ENCODE data around the gene BORCS8. TPM values are rescaled to one million over a fixed set of nuclear protein-coding genes. Genes with fewer than 3 reads are reported as not detected.

Gene BORCS8
- total and polyA plus RNA-seq, 2 of the 13 experiments (the other 11 are each of a cell fraction or from before 2014, with no cell fraction given) = 9.6 to 13.3 TPM

DNA sequence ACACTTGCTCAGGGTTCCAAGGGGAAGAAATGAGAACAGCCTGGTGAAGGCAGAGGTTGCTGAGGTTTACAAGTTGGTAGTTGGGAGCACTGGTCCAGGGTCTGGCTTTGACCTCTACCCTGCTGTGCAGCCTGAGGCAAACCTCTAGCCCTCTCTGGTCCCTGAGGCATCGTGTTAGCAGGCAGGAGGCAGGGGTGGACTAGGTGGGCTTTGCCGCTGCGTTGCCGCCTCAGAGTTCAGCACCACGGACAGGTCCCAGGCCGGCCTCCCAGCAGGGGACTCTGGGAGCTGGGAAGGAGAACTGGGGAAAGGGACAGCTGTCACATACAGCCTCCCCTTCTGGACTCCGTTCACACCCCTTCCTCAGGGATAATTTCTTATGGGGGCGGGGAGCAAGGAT is 22.9 kb upstream of the BORCS8 start (continued):
- TF ChIP-seq CREM (IDR thresholded peaks at IDR 0.05) = no peak
- no peak for TF ChIP-seq CREM (CRISPR knock-in tag; IDR thresholded peaks at IDR 0.05)
- TF ChIP-seq, protein P1, sequence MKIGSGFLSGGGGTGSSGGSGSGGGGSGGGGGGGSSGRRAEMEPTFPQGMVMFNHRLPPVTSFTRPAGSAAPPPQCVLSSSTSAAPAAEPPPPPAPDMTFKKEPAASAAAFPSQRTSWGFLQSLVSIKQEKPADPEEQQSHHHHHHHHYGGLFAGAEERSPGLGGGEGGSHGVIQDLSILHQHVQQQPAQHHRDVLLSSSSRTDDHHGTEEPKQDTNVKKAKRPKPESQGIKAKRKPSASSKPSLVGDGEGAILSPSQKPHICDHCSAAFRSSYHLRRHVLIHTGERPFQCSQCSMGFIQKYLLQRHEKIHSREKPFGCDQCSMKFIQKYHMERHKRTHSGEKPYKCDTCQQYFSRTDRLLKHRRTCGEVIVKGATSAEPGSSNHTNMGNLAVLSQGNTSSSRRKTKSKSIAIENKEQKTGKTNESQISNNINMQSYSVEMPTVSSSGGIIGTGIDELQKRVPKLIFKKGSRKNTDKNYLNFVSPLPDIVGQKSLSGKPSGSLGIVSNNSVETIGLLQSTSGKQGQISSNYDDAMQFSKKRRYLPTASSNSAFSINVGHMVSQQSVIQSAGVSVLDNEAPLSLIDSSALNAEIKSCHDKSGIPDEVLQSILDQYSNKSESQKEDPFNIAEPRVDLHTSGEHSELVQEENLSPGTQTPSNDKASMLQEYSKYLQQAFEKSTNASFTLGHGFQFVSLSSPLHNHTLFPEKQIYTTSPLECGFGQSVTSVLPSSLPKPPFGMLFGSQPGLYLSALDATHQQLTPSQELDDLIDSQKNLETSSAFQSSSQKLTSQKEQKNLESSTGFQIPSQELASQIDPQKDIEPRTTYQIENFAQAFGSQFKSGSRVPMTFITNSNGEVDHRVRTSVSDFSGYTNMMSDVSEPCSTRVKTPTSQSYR (CRISPR knock-in tag; IDR thresholded peaks at IDR 0.05; ENCODE audit: borderline replicate concordance) = peak; percentile 66; the same call in 1 of the 2 replicates
- TF ChIP-seq TOPORS (CRISPR knock-in tag; IDR thresholded peaks at IDR 0.05) = no peak
- TF ChIP-seq ZNF790 (CRISPR knock-in tag; IDR thresholded peaks at IDR 0.05; ENCODE audit: borderline replicate concordance) = peak; percentile 67; the same call in 1 of the 2 replicates
- no peak for TF ChIP-seq ADNP (CRISPR knock-in tag; IDR thresholded peaks at IDR 0.05)
- peak; percentile 63; the same call in 1 of the 2 replicates for TF ChIP-seq ZBTB20 (CRISPR knock-in tag; IDR thresholded peaks at IDR 0.05; ENCODE audit: borderline replicate concordance, low read depth)
- TF ChIP-seq, protein P2, sequence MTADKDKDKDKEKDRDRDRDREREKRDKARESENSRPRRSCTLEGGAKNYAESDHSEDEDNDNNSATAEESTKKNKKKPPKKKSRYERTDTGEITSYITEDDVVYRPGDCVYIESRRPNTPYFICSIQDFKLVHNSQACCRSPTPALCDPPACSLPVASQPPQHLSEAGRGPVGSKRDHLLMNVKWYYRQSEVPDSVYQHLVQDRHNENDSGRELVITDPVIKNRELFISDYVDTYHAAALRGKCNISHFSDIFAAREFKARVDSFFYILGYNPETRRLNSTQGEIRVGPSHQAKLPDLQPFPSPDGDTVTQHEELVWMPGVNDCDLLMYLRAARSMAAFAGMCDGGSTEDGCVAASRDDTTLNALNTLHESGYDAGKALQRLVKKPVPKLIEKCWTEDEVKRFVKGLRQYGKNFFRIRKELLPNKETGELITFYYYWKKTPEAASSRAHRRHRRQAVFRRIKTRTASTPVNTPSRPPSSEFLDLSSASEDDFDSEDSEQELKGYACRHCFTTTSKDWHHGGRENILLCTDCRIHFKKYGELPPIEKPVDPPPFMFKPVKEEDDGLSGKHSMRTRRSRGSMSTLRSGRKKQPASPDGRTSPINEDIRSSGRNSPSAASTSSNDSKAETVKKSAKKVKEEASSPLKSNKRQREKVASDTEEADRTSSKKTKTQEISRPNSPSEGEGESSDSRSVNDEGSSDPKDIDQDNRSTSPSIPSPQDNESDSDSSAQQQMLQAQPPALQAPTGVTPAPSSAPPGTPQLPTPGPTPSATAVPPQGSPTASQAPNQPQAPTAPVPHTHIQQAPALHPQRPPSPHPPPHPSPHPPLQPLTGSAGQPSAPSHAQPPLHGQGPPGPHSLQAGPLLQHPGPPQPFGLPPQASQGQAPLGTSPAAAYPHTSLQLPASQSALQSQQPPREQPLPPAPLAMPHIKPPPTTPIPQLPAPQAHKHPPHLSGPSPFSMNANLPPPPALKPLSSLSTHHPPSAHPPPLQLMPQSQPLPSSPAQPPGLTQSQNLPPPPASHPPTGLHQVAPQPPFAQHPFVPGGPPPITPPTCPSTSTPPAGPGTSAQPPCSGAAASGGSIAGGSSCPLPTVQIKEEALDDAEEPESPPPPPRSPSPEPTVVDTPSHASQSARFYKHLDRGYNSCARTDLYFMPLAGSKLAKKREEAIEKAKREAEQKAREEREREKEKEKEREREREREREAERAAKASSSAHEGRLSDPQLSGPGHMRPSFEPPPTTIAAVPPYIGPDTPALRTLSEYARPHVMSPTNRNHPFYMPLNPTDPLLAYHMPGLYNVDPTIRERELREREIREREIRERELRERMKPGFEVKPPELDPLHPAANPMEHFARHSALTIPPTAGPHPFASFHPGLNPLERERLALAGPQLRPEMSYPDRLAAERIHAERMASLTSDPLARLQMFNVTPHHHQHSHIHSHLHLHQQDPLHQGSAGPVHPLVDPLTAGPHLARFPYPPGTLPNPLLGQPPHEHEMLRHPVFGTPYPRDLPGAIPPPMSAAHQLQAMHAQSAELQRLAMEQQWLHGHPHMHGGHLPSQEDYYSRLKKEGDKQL (CRISPR knock-in tag; IDR thresholded peaks at IDR 0.05; ENCODE audit: low read depth) = no peak
- TF ChIP-seq POLR2AphosphoS5 (IDR thresholded peaks at IDR 0.05; ENCODE audit: low read depth, low read length) = no peak
- TF ChIP-seq MAF1 (CRISPR knock-in tag; IDR thresholded peaks at IDR 0.05; ENCODE audit: borderline replicate concordance) = no peak
- TF ChIP-seq PCBP2 (optimal IDR thresholded peaks at IDR 0.05; ENCODE audit: low read depth, low read length, poor library complexity, severe bottlenecking) = no peak
- TF ChIP-seq SAFB2 (CRISPR knock-in tag; IDR thresholded peaks at IDR 0.05; ENCODE audit: borderline replicate concordance, low read depth) = no peak
- no peak for TF ChIP-seq ZNF460 (CRISPR knock-in tag; IDR thresholded peaks at IDR 0.05; ENCODE audit: borderline replicate concordance)
- no peak for TF ChIP-seq ESRRA (CRISPR knock-in tag; IDR thresholded peaks at IDR 0.05; ENCODE audit: low read depth)
- no peak for TF ChIP-seq ZNF383 (CRISPR knock-in tag; IDR thresholded peaks at IDR 0.05; ENCODE audit: borderline replicate concordance)
- no peak for TF ChIP-seq HMG20A (CRISPR knock-in tag; IDR thresholded peaks at IDR 0.05; ENCODE audit: borderline replicate concordance)
- peak; percentile 80 for TF ChIP-seq KDM2A (CRISPR knock-in tag; IDR thresholded peaks at IDR 0.05; ENCODE audit: borderline replicate concordance, low read depth)
- TF ChIP-seq ARNTL (CRISPR knock-in tag; IDR thresholded peaks at IDR 0.05) = 0 out of 2 replicates have a peak, but pooled peaks have one; percentile 40
- no peak for TF ChIP-seq ARID3A (IDR thresholded peaks at IDR 0.05; ENCODE audit: low read depth, low read length)
